Measurements from ENCODE around the gene AGER. TPM values are rescaled to one million over a fixed set of nuclear protein-coding genes. Genes with fewer than 3 reads are reported as not detected.

The AGER gene
- total and polyA plus RNA-seq, 2 donors (not counting 1 experiment from before 2014, with no cell fraction given), result 29.9 to 38.8 TPM

DNA sequence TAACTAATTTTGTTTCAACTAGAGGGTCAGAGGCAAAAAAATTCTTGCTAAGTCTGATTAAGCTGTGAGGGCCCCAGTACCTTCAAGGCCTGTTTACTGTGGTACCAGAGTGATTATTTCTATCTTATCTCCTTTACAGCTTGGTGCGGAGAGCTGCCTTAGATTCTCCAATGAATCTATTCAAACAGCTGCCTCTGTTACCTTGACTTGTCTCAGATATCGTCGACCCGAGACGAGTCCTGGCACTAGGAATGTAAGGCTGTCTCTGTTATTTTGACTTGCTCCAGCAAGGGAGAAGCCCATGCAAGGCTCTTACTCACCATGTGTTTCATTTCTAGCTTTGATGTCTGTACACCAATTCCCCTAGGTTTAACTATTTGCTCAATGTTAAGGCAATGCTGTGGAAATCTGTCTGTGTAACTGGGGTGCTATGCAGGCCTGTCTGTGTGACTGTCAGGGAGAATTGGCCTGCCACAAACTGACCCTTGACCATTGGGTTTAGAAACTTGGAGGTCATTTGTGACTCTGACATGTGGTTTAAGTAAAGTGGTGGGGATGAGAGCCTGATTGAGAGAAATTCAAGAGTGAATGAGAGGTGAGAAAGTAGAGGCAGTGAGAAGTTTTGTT lies 43.5 kb downstream of the AGER start:
- CTCF ChIA-PET, result interaction anchor here (0.7 kb wide), 1 partner anchor 142 kb away, joined by 3 read pairs; no protein-coding TSS in a partner anchor
- WGBS (ENCODE audit: insufficient coverage), result 100% methylated on average over 2 of the region's 5 CpGs
- no peaks in the 10 kb centered on the region for H3K9me3 Mint-ChIP-seq (ENCODE audit: insufficient read depth)

DNA sequence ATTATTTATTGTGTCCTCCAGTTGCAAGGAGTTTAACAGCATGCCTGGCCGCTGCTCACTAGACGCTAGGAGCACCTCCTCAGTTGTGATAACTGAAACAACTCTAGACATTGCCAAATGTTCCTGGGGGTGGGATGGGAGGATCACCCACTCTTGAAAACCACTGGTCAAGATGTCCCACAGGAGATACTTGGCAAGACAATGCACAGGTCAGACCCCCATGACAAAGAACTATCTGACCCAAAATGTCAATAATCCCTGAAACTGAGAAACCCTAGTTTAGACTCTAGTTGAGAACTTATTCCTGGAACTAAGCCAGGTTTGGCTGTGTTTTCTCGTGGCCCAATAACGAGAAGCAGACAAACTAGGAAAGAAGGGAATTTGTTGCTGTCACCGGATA lies 44.5 kb downstream of the AGER start:
- no peaks in the 10 kb centered on the region for H3K9me3 ChIP-seq (ENCODE audit: control extremely low read depth in 1 of 3, control insufficient read depth in 2 of 3, insufficient read depth in 1 of 3, low read length in 2 of 3)
- WGBS (ENCODE audit: insufficient coverage), result 88% methylated on average over 2 of the region's 5 CpGs
- H3K4me2 ChIP-seq (replicated peaks; ENCODE audit: low read depth, low read length, poor library complexity, severe bottlenecking), result no peak overlapping the region
- H3K9me3 Mint-ChIP-seq (ENCODE audit: insufficient read depth), result no peaks in the 10 kb centered on the region
- no peaks in the 10 kb centered on the region for H3K36me3 ChIP-seq (replicated peaks in 1 of 2; ENCODE audit: control extremely low read depth in 1 of 2, control insufficient read depth in 1 of 2, extremely low read depth in 1 of 2, insufficient read depth in 2 of 2, low read length in 1 of 2)
- DNase-seq (no peak), ATAC-seq (ENCODE audit: low read depth) (no peak)
- POLR2A ChIA-PET, result no interaction called here
- H3K4me3 Mint-ChIP-seq, result no peak overlapping the region
- H3K27ac ChIP-seq (ENCODE audit: low read length in 2 of 2), result no peak overlapping the region
- no peaks in the 10 kb centered on the region for H3K4me1 Mint-ChIP-seq
- H3K27me3 Mint-ChIP-seq, result peaks cover 12% of the 10 kb centered on the region
- no peaks in the 10 kb centered on the region for H3K4me1 ChIP-seq (ENCODE audit: control insufficient read depth in 2 of 2, insufficient read depth in 2 of 2, low read length in 2 of 2)
- no peaks in the 10 kb centered on the region for H3K79me2 ChIP-seq (ENCODE audit: control insufficient read depth, insufficient read depth, low read length)
- H3K9ac ChIP-seq (ENCODE audit: low read length), result no peak overlapping the region
- no peaks in the 10 kb centered on the region for H4K20me1 ChIP-seq (ENCODE audit: control insufficient read depth, insufficient read depth, low read length, poor library complexity, severe bottlenecking)
- TF ChIP-seq, protein P1, sequence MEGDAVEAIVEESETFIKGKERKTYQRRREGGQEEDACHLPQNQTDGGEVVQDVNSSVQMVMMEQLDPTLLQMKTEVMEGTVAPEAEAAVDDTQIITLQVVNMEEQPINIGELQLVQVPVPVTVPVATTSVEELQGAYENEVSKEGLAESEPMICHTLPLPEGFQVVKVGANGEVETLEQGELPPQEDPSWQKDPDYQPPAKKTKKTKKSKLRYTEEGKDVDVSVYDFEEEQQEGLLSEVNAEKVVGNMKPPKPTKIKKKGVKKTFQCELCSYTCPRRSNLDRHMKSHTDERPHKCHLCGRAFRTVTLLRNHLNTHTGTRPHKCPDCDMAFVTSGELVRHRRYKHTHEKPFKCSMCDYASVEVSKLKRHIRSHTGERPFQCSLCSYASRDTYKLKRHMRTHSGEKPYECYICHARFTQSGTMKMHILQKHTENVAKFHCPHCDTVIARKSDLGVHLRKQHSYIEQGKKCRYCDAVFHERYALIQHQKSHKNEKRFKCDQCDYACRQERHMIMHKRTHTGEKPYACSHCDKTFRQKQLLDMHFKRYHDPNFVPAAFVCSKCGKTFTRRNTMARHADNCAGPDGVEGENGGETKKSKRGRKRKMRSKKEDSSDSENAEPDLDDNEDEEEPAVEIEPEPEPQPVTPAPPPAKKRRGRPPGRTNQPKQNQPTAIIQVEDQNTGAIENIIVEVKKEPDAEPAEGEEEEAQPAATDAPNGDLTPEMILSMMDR (IDR thresholded peaks at IDR 0.05), result no peak
- TF ChIP-seq EZH2 (IDR thresholded peaks at IDR 0.05; ENCODE audit: borderline replicate concordance, insufficient read depth, low read depth, low read length, poor library complexity, severe bottlenecking), result no peak
- peaks cover 0 to 5% (median 2%) of the 10 kb centered on the region in 4 experiments for H3K27me3 ChIP-seq (replicated peaks in 1 of 4; ENCODE audit: control extremely low read depth in 1 of 4, control insufficient read depth in 3 of 4, insufficient read depth in 4 of 4, low read length in 3 of 4)
- CTCF ChIA-PET, result interaction anchor here (0.7 kb wide), 1 partner anchor 179 kb away, joined by 3 read pairs; no protein-coding TSS in a partner anchor
- intact Hi-C loops (cut with micrococcal nuclease), result no loop called here
- H3K4me3 ChIP-seq (ENCODE audit: control extremely low read depth in 1 of 5, extremely low read depth in 1 of 5, insufficient read depth in 1 of 5, low read depth in 2 of 5, low read length in 4 of 5), result no peak overlapping the region
- no peak overlapping the region for H3K27ac Mint-ChIP-seq
- H2AFZ ChIP-seq (ENCODE audit: insufficient read depth, low read depth, low read length, poor library complexity, severe bottlenecking), result no peak overlapping the region

More for the DNA sequence above, 43.5 kb downstream of the AGER start:
- Histone ChIP-seq H3K36me3 (replicated peaks in 1 of 2; ENCODE audit: control extremely low read depth in 1 of 2, control insufficient read depth in 1 of 2, extremely low read depth in 1 of 2, insufficient read depth in 2 of 2, low read length in 1 of 2) (no peaks in the 10 kb centered on the region), H4K20me1 (ENCODE audit: control insufficient read depth, insufficient read depth, low read length, poor library complexity, severe bottlenecking) (no peaks in the 10 kb centered on the region), H3K27me3 (replicated peaks in 1 of 4; ENCODE audit: control extremely low read depth in 1 of 4, control insufficient read depth in 3 of 4, insufficient read depth in 4 of 4, low read length in 3 of 4) (peaks cover 0 to 5% (median 2%) of the 10 kb centered on the region in 4 experiments), H3K79me2 (ENCODE audit: control insufficient read depth, insufficient read depth, low read length) (no peaks in the 10 kb centered on the region), H3K4me3 (ENCODE audit: control extremely low read depth in 1 of 5, extremely low read depth in 1 of 5, insufficient read depth in 1 of 5, low read depth in 2 of 5, low read length in 4 of 5) (no peak overlapping the region), H3K9me3 (ENCODE audit: control extremely low read depth in 1 of 3, control insufficient read depth in 2 of 3, insufficient read depth in 1 of 3, low read length in 2 of 3) (no peaks in the 10 kb centered on the region), H3K27ac (ENCODE audit: low read length in 2 of 2) (no peak overlapping the region), H3K9ac (ENCODE audit: low read length) (no peak overlapping the region), H3K4me1 (ENCODE audit: control insufficient read depth in 2 of 2, insufficient read depth in 2 of 2, low read length in 2 of 2) (no peaks in the 10 kb centered on the region), H3K4me2 (replicated peaks; ENCODE audit: low read depth, low read length, poor library complexity, severe bottlenecking) (no peak overlapping the region), H2AFZ (ENCODE audit: insufficient read depth, low read depth, low read length, poor library complexity, severe bottlenecking) (no peak overlapping the region)
- no peak for TF ChIP-seq EZH2 (IDR thresholded peaks at IDR 0.05; ENCODE audit: borderline replicate concordance, insufficient read depth, low read depth, low read length, poor library complexity, severe bottlenecking)
- TF ChIP-seq, protein P1 (IDR thresholded peaks at IDR 0.05), result no peak
- DNase-seq, result no peak
- no peaks in the 10 kb centered on the region for H3K4me1 Mint-ChIP-seq
- peaks cover 12% of the 10 kb centered on the region for H3K27me3 Mint-ChIP-seq
- POLR2A ChIA-PET, result no interaction called here
- ATAC-seq (ENCODE audit: low read depth), result no peak
- no peak overlapping the region for H3K27ac Mint-ChIP-seq
- intact Hi-C loops (cut with micrococcal nuclease), result no loop called here
- no peak overlapping the region for H3K4me3 Mint-ChIP-seq
